GM12874 (cell line): ENCODE results near the gene ECM2.

Source experiments
- CTCF ChIP-seq: IDR thresholded peaks from 2 replicates; pipeline ENCODE4 v1.5.1; 2011; ENCODE audit warnings: low read depth, mild to moderate bottlenecking, control low read depth, low read length, moderate library complexity; ENCODE audit not compliant: insufficient read depth

Gene ECM2

GRCh38 chr9:92494856-92495255 lies 40.9 kb downstream of the ECM2 start:
- TF ChIP-seq CTCF: no peak

- no peak for TF ChIP-seq CTCF
Observed at GRCh38 chr9:92493749-92494387, 41.9 kb downstream of the ECM2 start.

GRCh38 chr9:92492781-92493401 lies 42.9 kb downstream of the ECM2 start:
- no peak for TF ChIP-seq CTCF

- TF ChIP-seq CTCF: no peak
Observed at GRCh38 chr9:92488681-92489550, 46.9 kb downstream of the ECM2 start.

GRCh38 chr9:92486371-92486770 lies 49.4 kb downstream of the ECM2 start:
- no peak for TF ChIP-seq CTCF

GRCh38 chr9:92484563-92484962 lies 51.2 kb downstream of the ECM2 start:
- no peak for TF ChIP-seq CTCF
